ENCODE data around the gene BAZ2A.
"Not testable (repeated sequence)": the region's sequence is repeated elsewhere in the genome, so short reads cannot be mapped to it uniquely, and the experiment has no call there.

Gene BAZ2A

GRCh38 chr12:56593909-56594621 lies 36.1 kb downstream of the BAZ2A start:
- peak; percentile 18 for DNase-seq

DNA sequence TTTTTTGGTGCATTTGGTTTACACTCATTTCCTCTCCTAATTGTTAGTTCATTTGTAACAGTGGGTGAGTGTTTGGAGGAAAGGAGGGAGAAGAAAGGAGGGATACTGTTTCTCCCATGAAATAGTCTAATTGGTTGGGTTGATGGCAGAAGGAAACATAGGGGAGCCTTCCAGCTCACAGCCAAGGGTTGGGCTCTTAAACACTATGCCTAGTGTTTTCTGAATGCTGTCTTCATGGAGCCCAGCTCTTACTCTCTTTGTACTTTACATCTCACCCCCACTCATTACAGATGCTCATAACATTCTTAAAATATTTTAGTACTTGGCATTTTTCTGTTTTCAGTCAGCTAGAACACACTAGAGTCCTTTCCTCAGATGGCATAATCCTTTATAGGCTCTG lies 38.2 kb downstream of the BAZ2A start:
- no peak for DNase-seq

GRCh38 chr12:56591126-56591525 lies 39.0 kb downstream of the BAZ2A start:
- no peak for DNase-seq

- no peak for DNase-seq
Observed at GRCh38 chr12:56590237-56590830, 39.8 kb downstream of the BAZ2A start.

DNA sequence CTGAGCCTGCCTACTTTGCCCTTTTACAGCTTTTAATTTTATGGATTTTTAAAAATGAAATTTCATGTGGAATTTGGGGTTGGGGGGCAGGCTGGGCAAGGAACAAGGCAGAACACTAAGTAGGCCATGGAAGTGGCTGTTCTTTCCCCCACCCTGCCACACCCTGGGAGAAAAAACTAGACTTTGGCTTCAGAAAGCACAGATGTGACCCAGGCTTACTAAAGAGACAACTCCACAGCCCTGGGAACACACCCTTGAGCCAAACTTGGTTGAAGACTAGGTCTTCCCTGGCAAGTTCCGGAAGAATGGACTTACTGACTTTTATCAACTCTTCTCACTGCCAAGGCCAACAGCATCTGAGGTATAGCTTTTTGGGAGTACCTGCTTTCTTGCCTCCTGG lies 40.3 kb downstream of the BAZ2A start:
- DNase-seq: no peak

GRCh38 chr12:56585098-56585497 lies 45.0 kb downstream of the BAZ2A start:
- no peak for DNase-seq

- peak; percentile 34 for DNase-seq
Observed at GRCh38 chr12:56581418-56582145, 48.5 kb downstream of the BAZ2A start.

DNA sequence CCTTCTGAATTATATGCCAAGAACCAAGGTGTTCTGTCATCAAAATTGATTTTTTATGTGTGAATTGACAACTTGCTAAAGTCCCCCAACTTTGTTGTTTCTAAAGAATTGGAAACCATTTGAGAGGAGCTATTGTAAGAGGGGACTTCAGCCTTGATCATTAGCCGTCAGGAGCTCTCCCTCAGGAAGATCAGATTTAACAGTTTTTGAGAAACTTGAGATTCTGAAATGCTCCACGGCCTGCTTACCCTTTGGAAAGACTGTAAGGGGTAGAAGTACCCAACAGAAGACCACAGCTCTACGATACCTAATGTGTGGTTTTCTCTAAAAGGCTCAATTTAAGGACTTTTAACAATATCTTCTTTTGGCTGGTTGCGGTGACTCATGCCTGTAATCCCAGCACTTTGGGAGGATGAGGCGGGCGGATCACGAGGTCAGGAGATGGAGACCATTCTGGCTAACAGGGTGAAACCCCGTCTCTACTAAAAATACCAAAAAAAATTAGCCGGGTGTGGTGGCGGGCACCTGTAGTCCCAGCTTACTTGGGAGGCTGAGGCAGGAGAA lies 51.1 kb downstream of the BAZ2A start:
- no peak for DNase-seq

DNA sequence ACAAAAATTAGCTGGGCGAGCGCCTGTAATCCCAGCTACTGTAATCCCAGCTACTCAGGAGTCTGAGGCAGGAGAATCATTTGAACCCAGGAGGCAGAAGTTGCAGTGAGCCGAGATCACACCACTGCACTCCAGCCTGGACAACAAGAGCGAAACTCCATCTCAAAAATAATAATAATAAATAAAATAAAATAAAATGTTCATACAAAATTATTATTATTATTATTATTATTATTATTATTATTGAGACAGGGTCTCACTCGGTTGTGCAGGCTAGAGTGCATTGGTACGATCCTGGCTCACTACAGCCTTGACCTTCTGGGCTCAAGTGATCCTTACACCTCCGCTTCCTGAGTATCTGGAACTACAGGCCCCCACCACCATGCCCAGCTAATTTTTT lies 52.9 kb downstream of the BAZ2A start:
- DNase-seq: not testable (repeated sequence)

- no peak for DNase-seq
Observed at GRCh38 chr12:56574210-56574609, 55.9 kb downstream of the BAZ2A start.

GRCh38 chr12:56572288-56572687 lies 57.8 kb downstream of the BAZ2A start:
- no peak for DNase-seq

- DNase-seq: no peak
Observed at GRCh38 chr12:56571121-56571520, 59.0 kb downstream of the BAZ2A start.

DNA sequence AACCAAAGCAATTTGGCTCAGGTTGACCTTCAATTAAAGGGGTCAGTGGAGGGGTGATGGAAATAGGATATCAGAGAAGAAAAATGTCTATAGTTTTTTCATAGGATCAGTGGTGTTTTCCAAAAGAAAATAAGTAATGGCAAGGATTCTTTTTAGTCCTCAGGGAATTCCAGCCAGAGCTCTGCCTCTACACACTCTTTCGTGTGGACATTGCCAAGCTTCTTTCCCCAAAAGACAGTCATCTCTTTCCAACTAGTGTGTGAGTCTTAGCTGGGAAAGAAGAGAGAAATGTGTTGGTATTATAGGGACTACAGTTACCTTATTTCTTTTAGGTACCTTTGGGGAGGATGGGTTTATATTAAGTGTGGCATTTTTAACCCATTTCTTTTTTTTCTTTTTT lies 62.0 kb downstream of the BAZ2A start:
- no peak for DNase-seq

- DNase-seq: no peak
Observed at GRCh38 chr12:56565510-56566101, 64.5 kb downstream of the BAZ2A start.

DNA sequence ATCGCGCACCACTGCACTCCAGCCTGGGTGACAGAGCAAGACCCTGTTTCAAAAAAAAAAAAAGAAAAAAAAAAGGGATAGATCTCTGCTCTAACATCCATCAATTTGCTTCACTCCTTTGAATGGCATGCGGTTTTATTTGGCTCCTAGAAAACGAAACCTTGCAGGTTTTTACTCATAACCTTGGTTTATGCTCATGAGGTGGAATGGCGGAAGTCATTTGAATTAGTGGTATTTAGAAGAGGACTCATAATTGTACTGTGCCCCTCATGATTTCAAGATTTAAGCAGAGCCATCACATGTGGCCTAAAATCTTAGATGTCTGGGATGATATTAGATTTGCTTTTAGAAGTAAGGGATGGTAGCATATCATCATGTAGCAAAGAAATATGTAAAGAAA lies 79.1 kb downstream of the BAZ2A start:
- DNase-seq: no peak

GRCh38 chr12:56546680-56547079 lies 83.4 kb downstream of the BAZ2A start:
- no peak for DNase-seq

Data from NK-92 treated with Interleukin-12 subunit alpha and Interleukin-12 subunit beta, amount 100 ng/mL, for 24 hours (cell line).